GM12878 (cell line): ENCODE data around the gene TRIM69. TPM values are rescaled to one million over a fixed set of nuclear protein-coding genes. Genes with fewer than 3 reads are reported as not detected.

ENCODE experiments used
- BCL11A ChIP-seq: IDR thresholded peaks from 2 replicates; pipeline ENCODE4 v1.6.1; 2011; ENCODE audit warnings: low read depth, low read length
- BMI1 ChIP-seq: fragments of 450-650 bp; IDR thresholded peaks from 2 replicates; pipeline ENCODE4 v1.6.1; 2016; ENCODE audit warnings: mild to moderate bottlenecking, moderate library complexity, borderline replicate concordance
- CEBPB ChIP-seq, 2 experiments: fragments of 150-350 bp in 1 of 2; IDR thresholded peaks; 2 replicates each; pipeline ENCODE4 v1.6.1; 2012 to 2014; ENCODE audit warnings: low read depth in 2 of 2, low read length in 2 of 2, borderline replicate concordance in 1 of 2, inconsistent platforms in 1 of 2
- CREM ChIP-seq: IDR thresholded peaks from 2 replicates; pipeline ENCODE4 v1.6.1; 2014; ENCODE audit warnings: antibody characterized with exemption, low read depth
- CUX1 ChIP-seq: IDR thresholded peaks from 2 replicates; pipeline ENCODE4 v1.6.1; 2012; ENCODE audit warnings: improper control_type of control experiment, low read depth, low read length; ENCODE audit not compliant: insufficient replicate concordance
- EED ChIP-seq: sonication (generic); IDR thresholded peaks from 2 replicates; pipeline ENCODE4 v1.6.1; 2016; ENCODE audit warnings: antibody characterized with exemption, low read depth
- EP300 ChIP-seq, 2 experiments: fragments of 150-350 bp in 1 of 2; IDR thresholded peaks; 2 replicates each; pipeline ENCODE4 v1.6.1; 2011 to 2012; ENCODE audit warnings: low read depth in 2 of 2, low read length in 2 of 2, borderline replicate concordance in 1 of 2, improper control_type of control experiment in 1 of 2, inconsistent platforms in 1 of 2; ENCODE audit not compliant: control insufficient read depth in 1 of 2
- ESRRA ChIP-seq: IDR thresholded peaks from 2 replicates; pipeline ENCODE4 v1.6.1; 2012; ENCODE audit warnings: mild to moderate bottlenecking, low read length, improper control_type of control experiment
- HSF1 ChIP-seq: fragments of 150-350 bp; IDR thresholded peaks from 2 replicates; pipeline ENCODE4 v1.6.1; 2014; ENCODE audit warnings: mild to moderate bottlenecking, low read depth, low read length
- IRF5 ChIP-seq: fragments of 450-650 bp; IDR thresholded peaks from 2 replicates; pipeline ENCODE4 v1.6.1; 2017; ENCODE audit warnings: borderline replicate concordance
- KAT2A ChIP-seq: conservative IDR thresholded peaks from 2 replicates; pipeline ENCODE4 v1.6.1; 2011; ENCODE audit warnings: low read depth, low read length; ENCODE audit not compliant: control insufficient read depth
- MEF2A ChIP-seq: IDR thresholded peaks from 2 replicates; pipeline ENCODE4 v1.6.1; 2011; ENCODE audit warnings: low read depth, mild to moderate bottlenecking, low read length, moderate library complexity; ENCODE audit not compliant: insufficient read depth
- ZBED1 ChIP-seq: IDR thresholded peaks from 2 replicates; pipeline ENCODE4 v1.6.1; 2016; ENCODE audit warnings: borderline replicate concordance
- polyA plus RNA-seq, 11 experiments: library from polyadenylated mRNA; depleted of rRNA in 4 of 11; unstranded in 6 of 11; stranded (reverse) in 5 of 11; fragments of >200 nt; fragmentation: Nextera tagmentation in 4 of 11; fragmentation: Illumina TruSeq in 1 of 11; extraction: Ambion mirVana in 4 of 11; extraction: Trizol in 1 of 11; gene quantifications; 1 replicate in 1 of 11; 2 replicates in 10 of 11; pipeline versions ENCODE4 v1.2.1 to v1.2.3, GENCODE V29; 2011 to 2016; ENCODE audit warnings: inconsistent platforms in 2 of 11, missing spikeins in 2 of 11, low read depth in 1 of 11
- total RNA-seq, 4 experiments: library from RNA; depleted of rRNA in 3 of 4; stranded (reverse); fragments of >200 nt in 3 of 4; fragmentation: Illumina TruSeq in 1 of 4; extraction: Trizol in 1 of 4; gene quantifications; 2 replicates each; pipeline versions ENCODE4 v1.2.1 to v1.2.3, GENCODE V29; 2013 to 2021
- TF ChIP-seq, protein P1 (sequence below): IDR thresholded peaks from 2 replicates; pipeline ENCODE4 v1.6.1; 2011; ENCODE audit warnings: borderline replicate concordance, low read depth, mild to moderate bottlenecking, moderate library complexity, mixed read lengths, low read length; ENCODE audit not compliant: insufficient read depth; ENCODE audit errors: extremely low read length
- TF ChIP-seq, protein P2 (sequence below): fragments of 450-650 bp; formaldehyde crosslinking; IDR thresholded peaks from 2 replicates; pipeline ENCODE4 v1.5.0; 2022; ENCODE audit warnings: mild to moderate bottlenecking, missing genetic modification characterization

The TRIM69 gene
- total and polyA plus RNA-seq, 10 of the 15 experiments (the other 5 are each of a cell fraction or from before 2014, with no cell fraction given): 11.2 to 52.7 (median 37.8) TPM

- peak; percentile 88 for TF ChIP-seq CUX1
- no peak for TF ChIP-seq IRF5
- no peak for TF ChIP-seq KAT2A
- peak; percentile 39; the same call in 1 of the 2 replicates for TF ChIP-seq BCL11A
- peak in 1 of 2 experiments; percentile 78; a peak in 2 of 4 replicates for TF ChIP-seq CEBPB (IDR thresholded peaks at IDR 0.05; ENCODE audit: borderline replicate concordance in 1 of 2, low read depth in 2 of 2, low read length in 2 of 2)
- TF ChIP-seq, protein P1, sequence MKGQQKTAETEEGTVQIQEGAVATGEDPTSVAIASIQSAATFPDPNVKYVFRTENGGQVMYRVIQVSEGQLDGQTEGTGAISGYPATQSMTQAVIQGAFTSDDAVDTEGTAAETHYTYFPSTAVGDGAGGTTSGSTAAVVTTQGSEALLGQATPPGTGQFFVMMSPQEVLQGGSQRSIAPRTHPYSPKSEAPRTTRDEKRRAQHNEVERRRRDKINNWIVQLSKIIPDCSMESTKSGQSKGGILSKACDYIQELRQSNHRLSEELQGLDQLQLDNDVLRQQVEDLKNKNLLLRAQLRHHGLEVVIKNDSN: no peak
- peak; percentile 67; the same call in 1 of the 2 replicates for TF ChIP-seq BMI1
- TF ChIP-seq EP300 (IDR thresholded peaks at IDR 0.05; ENCODE audit: borderline replicate concordance in 1 of 2, control insufficient read depth in 1 of 2, low read depth in 2 of 2, low read length in 2 of 2): peak in 1 of 2 experiments; percentile 59; a peak in 1 of 4 replicates
- no peak for TF ChIP-seq ESRRA
- TF ChIP-seq, protein P2, sequence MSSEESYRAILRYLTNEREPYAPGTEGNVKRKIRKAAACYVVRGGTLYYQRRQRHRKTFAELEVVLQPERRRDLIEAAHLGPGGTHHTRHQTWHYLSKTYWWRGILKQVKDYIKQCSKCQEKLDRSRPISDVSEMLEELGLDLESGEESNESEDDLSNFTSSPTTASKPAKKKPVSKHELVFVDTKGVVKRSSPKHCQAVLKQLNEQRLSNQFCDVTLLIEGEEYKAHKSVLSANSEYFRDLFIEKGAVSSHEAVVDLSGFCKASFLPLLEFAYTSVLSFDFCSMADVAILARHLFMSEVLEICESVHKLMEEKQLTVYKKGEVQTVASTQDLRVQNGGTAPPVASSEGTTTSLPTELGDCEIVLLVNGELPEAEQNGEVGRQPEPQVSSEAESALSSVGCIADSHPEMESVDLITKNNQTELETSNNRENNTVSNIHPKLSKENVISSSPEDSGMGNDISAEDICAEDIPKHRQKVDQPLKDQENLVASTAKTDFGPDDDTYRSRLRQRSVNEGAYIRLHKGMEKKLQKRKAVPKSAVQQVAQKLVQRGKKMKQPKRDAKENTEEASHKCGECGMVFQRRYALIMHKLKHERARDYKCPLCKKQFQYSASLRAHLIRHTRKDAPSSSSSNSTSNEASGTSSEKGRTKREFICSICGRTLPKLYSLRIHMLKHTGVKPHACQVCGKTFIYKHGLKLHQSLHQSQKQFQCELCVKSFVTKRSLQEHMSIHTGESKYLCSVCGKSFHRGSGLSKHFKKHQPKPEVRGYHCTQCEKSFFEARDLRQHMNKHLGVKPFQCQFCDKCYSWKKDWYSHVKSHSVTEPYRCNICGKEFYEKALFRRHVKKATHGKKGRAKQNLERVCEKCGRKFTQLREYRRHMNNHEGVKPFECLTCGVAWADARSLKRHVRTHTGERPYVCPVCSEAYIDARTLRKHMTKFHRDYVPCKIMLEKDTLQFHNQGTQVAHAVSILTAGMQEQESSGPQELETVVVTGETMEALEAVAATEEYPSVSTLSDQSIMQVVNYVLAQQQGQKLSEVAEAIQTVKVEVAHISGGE (CRISPR knock-in tag): no peak
- TF ChIP-seq MEF2A: peak; percentile 66; the same call in 1 of the 2 replicates
- TF ChIP-seq ZBED1: peak; percentile 97
- TF ChIP-seq EED: peak; percentile 63
- peak; percentile 23; the same call in 1 of the 2 replicates for TF ChIP-seq CREM
- no peak for TF ChIP-seq HSF1
These were observed 16.9 kb upstream of the TRIM69 start (continued) for GRCh38 chr15:44719293-44719999.
